IMR-90 (cell line): ENCODE measurements around the gene SLC6A6.

ENCODE experiments used
- BHLHE40 ChIP-seq: fragments of 150-350 bp; IDR thresholded peaks from 2 replicates; pipeline ENCODE4 v1.6.1; 2016; ENCODE audit warnings: mild to moderate bottlenecking, low read depth, low read length
- CEBPB ChIP-seq: IDR thresholded peaks from 2 replicates; pipeline ENCODE4 v1.6.1; 2012; ENCODE audit warnings: low read depth, low read length, improper control_type of control experiment
- FOS ChIP-seq: fragments of 150-350 bp; IDR thresholded peaks from 2 replicates; pipeline ENCODE4 v1.6.1; 2016; ENCODE audit warnings: low read depth, low read length
- MAFK ChIP-seq: IDR thresholded peaks from 2 replicates; pipeline ENCODE4 v1.6.1; 2012; ENCODE audit warnings: low read depth, low read length, improper control_type of control experiment
- MAZ ChIP-seq: IDR thresholded peaks from 2 replicates; pipeline ENCODE4 v1.6.1; 2012; ENCODE audit warnings: low read depth, mild to moderate bottlenecking, low read length, improper control_type of control experiment, moderate library complexity, borderline replicate concordance
- MXI1 ChIP-seq: IDR thresholded peaks from 2 replicates; pipeline ENCODE4 v1.6.1; 2012; ENCODE audit warnings: low read depth, mild to moderate bottlenecking, low read length, moderate library complexity, borderline replicate concordance
- NFE2L2 ChIP-seq: fragments of 150-350 bp; IDR thresholded peaks from 2 replicates; pipeline ENCODE4 v1.6.1; 2016; ENCODE audit warnings: low read depth, mild to moderate bottlenecking, low read length
- POLR2A ChIP-seq: IDR thresholded peaks from 2 replicates; pipeline ENCODE4 v1.6.1; 2012; ENCODE audit warnings: mild to moderate bottlenecking, low read depth, low read length
- RAD21 ChIP-seq: IDR thresholded peaks from 2 replicates; pipeline ENCODE4 v1.6.1; 2012; ENCODE audit warnings: low read length, improper control_type of control experiment
- RFX5 ChIP-seq: IDR thresholded peaks from 2 replicates; pipeline ENCODE4 v1.8.0; 2012; ENCODE audit warnings: low read depth, mild to moderate bottlenecking, low read length, moderate library complexity
- SMC3 ChIP-seq: fragments of 150-350 bp; IDR thresholded peaks from 2 replicates; pipeline ENCODE4 v1.6.1; 2016; ENCODE audit warnings: low read depth, mild to moderate bottlenecking, antibody characterized with exemption, low read length, moderate library complexity
- TF ChIP-seq, protein P1 (sequence below): conservative IDR thresholded peaks from 2 replicates; pipeline ENCODE4 v1.5.1; 2012; ENCODE audit warnings: mild to moderate bottlenecking, low read depth, low read length, improper control_type of control experiment
- TF ChIP-seq, protein P2 (sequence below): fragments of 150-350 bp; IDR thresholded peaks from 2 replicates; pipeline ENCODE4 v1.6.1; 2017; ENCODE audit warnings: mild to moderate bottlenecking, antibody characterized with exemption, low read length, low read depth
- TF ChIP-seq, protein P3 (sequence below): fragments of 150-350 bp; IDR thresholded peaks from 2 replicates; pipeline ENCODE4 v1.6.1; 2016; ENCODE audit warnings: low read depth, mild to moderate bottlenecking, low read length, moderate library complexity, borderline replicate concordance

DNA sequence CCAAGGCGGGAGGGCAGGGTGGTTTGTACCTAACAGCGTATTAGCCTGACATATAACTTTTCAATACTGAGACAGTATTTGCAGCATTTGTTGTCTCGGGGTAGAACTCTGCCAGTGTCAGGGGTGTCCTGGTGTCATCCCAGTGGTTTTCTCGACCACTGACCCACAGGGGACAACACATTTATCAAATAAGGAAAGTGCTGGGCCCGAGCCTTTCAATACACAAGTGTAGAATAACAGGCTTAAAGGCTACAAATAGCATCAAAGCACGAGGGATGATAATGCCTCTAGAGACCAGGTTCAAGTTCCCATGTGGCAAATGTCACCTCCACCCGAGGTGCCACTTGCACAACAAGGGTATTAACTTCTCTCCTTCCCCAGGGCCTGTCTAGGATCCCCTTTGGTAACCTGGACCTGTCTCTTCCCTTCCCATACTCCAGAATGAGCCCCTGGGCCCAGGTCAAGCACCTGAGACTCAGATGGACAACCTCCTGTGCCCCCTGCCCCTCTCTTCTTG is 9.5 kb upstream of the SLC6A6 start:
- no peak for TF ChIP-seq POLR2A
- TF ChIP-seq RAD21: no peak
- TF ChIP-seq, protein P1, sequence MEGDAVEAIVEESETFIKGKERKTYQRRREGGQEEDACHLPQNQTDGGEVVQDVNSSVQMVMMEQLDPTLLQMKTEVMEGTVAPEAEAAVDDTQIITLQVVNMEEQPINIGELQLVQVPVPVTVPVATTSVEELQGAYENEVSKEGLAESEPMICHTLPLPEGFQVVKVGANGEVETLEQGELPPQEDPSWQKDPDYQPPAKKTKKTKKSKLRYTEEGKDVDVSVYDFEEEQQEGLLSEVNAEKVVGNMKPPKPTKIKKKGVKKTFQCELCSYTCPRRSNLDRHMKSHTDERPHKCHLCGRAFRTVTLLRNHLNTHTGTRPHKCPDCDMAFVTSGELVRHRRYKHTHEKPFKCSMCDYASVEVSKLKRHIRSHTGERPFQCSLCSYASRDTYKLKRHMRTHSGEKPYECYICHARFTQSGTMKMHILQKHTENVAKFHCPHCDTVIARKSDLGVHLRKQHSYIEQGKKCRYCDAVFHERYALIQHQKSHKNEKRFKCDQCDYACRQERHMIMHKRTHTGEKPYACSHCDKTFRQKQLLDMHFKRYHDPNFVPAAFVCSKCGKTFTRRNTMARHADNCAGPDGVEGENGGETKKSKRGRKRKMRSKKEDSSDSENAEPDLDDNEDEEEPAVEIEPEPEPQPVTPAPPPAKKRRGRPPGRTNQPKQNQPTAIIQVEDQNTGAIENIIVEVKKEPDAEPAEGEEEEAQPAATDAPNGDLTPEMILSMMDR: no peak
- no peak for TF ChIP-seq RFX5
- TF ChIP-seq BHLHE40: no peak
- TF ChIP-seq, protein P2, sequence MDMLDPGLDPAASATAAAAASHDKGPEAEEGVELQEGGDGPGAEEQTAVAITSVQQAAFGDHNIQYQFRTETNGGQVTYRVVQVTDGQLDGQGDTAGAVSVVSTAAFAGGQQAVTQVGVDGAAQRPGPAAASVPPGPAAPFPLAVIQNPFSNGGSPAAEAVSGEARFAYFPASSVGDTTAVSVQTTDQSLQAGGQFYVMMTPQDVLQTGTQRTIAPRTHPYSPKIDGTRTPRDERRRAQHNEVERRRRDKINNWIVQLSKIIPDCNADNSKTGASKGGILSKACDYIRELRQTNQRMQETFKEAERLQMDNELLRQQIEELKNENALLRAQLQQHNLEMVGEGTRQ: no peak
- no peak for TF ChIP-seq MAZ
- TF ChIP-seq NFE2L2: no peak
- TF ChIP-seq FOS: no peak
- no peak for TF ChIP-seq CEBPB
- TF ChIP-seq MAFK: no peak
- no peak for TF ChIP-seq MXI1
- TF ChIP-seq SMC3: no peak
- TF ChIP-seq, protein P3, sequence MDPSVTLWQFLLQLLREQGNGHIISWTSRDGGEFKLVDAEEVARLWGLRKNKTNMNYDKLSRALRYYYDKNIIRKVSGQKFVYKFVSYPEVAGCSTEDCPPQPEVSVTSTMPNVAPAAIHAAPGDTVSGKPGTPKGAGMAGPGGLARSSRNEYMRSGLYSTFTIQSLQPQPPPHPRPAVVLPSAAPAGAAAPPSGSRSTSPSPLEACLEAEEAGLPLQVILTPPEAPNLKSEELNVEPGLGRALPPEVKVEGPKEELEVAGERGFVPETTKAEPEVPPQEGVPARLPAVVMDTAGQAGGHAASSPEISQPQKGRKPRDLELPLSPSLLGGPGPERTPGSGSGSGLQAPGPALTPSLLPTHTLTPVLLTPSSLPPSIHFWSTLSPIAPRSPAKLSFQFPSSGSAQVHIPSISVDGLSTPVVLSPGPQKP: no peak
